Stimulated activated CD8-positive, alpha-beta memory T cell treated with anti-CD3 and anti-CD28 coated beads, Interleukin-4, amount 100 ng/mL, for 4 hours (primary cell): ENCODE data around the gene TIGD6.
"Not testable (repeated sequence)": the region's sequence is repeated elsewhere in the genome, so short reads cannot be mapped to it uniquely, and the experiment has no call there.

ENCODE experiments used
- DNase-seq, 2 donors: peaks; one replicate each; pipeline ENCODE4 v3.0.0-alpha.2; 2020; ENCODE audit warnings: low read depth in 2 of 2, low spot score in 1 of 2

TIGD6 gene

GRCh38 chr5:149943177-149943949 lies 57.1 kb downstream of the TIGD6 start:
- not testable (repeated sequence) for DNase-seq
